H9 (cell line): ENCODE results near the gene ARL2BP. TPM values are rescaled to one million over a fixed set of nuclear protein-coding genes. Genes with fewer than 3 reads are reported as not detected.

Experiments
- DNase-seq: peaks from one replicate; pipeline ENCODE4 v3.0.0-alpha.2; 2017
- H2AFZ ChIP-seq: one replicate; pipeline ENCODE4 v1.6.1; 2013; ENCODE audit warnings: mild to moderate bottlenecking, low read length, control low read depth, moderate library complexity
- H2AK5ac ChIP-seq: 2 replicates; pipeline ENCODE4 v1.6.1; 2013; ENCODE audit warnings: low read length, control low read depth, mixed read lengths; ENCODE audit not compliant: insufficient read length
- H2BK120ac ChIP-seq: one replicate; pipeline ENCODE4 v1.6.1; 2013; ENCODE audit warnings: low read depth, mild to moderate bottlenecking, low read length, control low read depth, inconsistent platforms; ENCODE audit not compliant: poor library complexity, severe bottlenecking
- H2BK12ac ChIP-seq: 2 replicates; pipeline ENCODE4 v1.6.1; 2013; ENCODE audit warnings: low read length, control low read depth, mixed read lengths, low read depth; ENCODE audit not compliant: insufficient read length
- H2BK15ac ChIP-seq: 2 replicates; pipeline ENCODE4 v1.6.1; 2013; ENCODE audit warnings: low read depth, low read length, control low read depth
- H2BK20ac ChIP-seq: one replicate; pipeline ENCODE4 v1.6.1; 2013; ENCODE audit warnings: low read depth, mild to moderate bottlenecking, low read length, control low read depth, inconsistent platforms; ENCODE audit not compliant: poor library complexity, severe bottlenecking
- H2BK5ac ChIP-seq: 2 replicates; pipeline ENCODE4 v1.6.1; 2013; ENCODE audit warnings: low read length, control low read depth, mixed read lengths; ENCODE audit not compliant: insufficient read length
- H3K14ac ChIP-seq: 2 replicates; pipeline ENCODE4 v1.6.1; 2013; ENCODE audit warnings: low read length, control low read depth; ENCODE audit not compliant: insufficient read depth
- H3K18ac ChIP-seq: 2 replicates; pipeline ENCODE4 v1.6.1; 2013; ENCODE audit warnings: low read depth, mild to moderate bottlenecking, mixed read lengths, low read length, control low read depth; ENCODE audit not compliant: insufficient read length
- H3K23ac ChIP-seq: 2 replicates; pipeline ENCODE4 v1.6.1; 2013; ENCODE audit warnings: low read length, control low read depth, mixed read lengths, low read depth; ENCODE audit not compliant: insufficient read length
- H3K23me2 ChIP-seq: 2 replicates; pipeline ENCODE4 v1.6.1; 2013; ENCODE audit warnings: low read depth, mild to moderate bottlenecking, mixed read lengths, low read length, control low read depth; ENCODE audit not compliant: insufficient read length, poor library complexity, severe bottlenecking
- H3K27ac ChIP-seq: 2 replicates; pipeline ENCODE4 v1.5.1; 2013; ENCODE audit warnings: low read length, control low read depth, mixed read lengths, low read depth; ENCODE audit not compliant: insufficient read length
- H3K27me3 ChIP-seq: 2 replicates; pipeline ENCODE4 v1.6.1; 2013; ENCODE audit warnings: low read length, control low read depth, inconsistent platforms; ENCODE audit not compliant: insufficient read depth
- H3K4ac ChIP-seq: 2 replicates; pipeline ENCODE4 v1.6.1; 2013; ENCODE audit warnings: low read depth, mild to moderate bottlenecking, control low read depth, inconsistent platforms, low read length, moderate library complexity
- H3K4me1 ChIP-seq: 2 replicates; pipeline ENCODE4 v1.6.1; 2013; ENCODE audit warnings: low read length, control low read depth, inconsistent platforms; ENCODE audit not compliant: insufficient read depth
- H3K4me2 ChIP-seq: 2 replicates; pipeline ENCODE4 v1.6.1; 2013; ENCODE audit warnings: low read length, control low read depth, mixed read lengths; ENCODE audit not compliant: insufficient read length, insufficient read depth
- H3K56ac ChIP-seq: 2 replicates; pipeline ENCODE4 v1.6.1; 2013; ENCODE audit warnings: low read depth, mild to moderate bottlenecking, mixed read lengths, low read length, control low read depth; ENCODE audit not compliant: insufficient read length
- H3K79me1 ChIP-seq: 2 replicates; pipeline ENCODE4 v1.6.1; 2013; ENCODE audit warnings: low read depth, mild to moderate bottlenecking, moderate library complexity, low read length, control low read depth, inconsistent platforms; ENCODE audit not compliant: insufficient read depth, poor library complexity, severe bottlenecking
- H3K79me2 ChIP-seq: 2 replicates; pipeline ENCODE4 v1.6.1; 2013; ENCODE audit warnings: low read length, control low read depth, inconsistent platforms; ENCODE audit not compliant: insufficient read depth
- H3K9ac ChIP-seq: 2 replicates; pipeline ENCODE4 v1.6.1; 2013; ENCODE audit warnings: low read length, control low read depth, mixed read lengths; ENCODE audit not compliant: insufficient read length; ENCODE audit errors: extremely low read depth
- H3K9me3 ChIP-seq: one replicate; pipeline ENCODE4 v1.6.1; 2013; ENCODE audit warnings: low read depth, low read length, inconsistent platforms; ENCODE audit not compliant: control insufficient read depth
- H3T11ph ChIP-seq: one replicate; pipeline ENCODE4 v1.6.1; 2013; ENCODE audit warnings: mild to moderate bottlenecking, low read length, control low read depth, inconsistent platforms
- H4K20me1 ChIP-seq: one replicate; pipeline ENCODE4 v1.6.1; 2013; ENCODE audit not compliant: control insufficient read depth, insufficient read length, insufficient read depth
- H4K5ac ChIP-seq: 2 replicates; pipeline ENCODE4 v1.6.1; 2013; ENCODE audit warnings: low read depth, mild to moderate bottlenecking, mixed read lengths, low read length, control low read depth; ENCODE audit not compliant: insufficient read length
- H4K8ac ChIP-seq: replicated peaks from 2 replicates; pipeline ENCODE4 v1.6.1; 2013; ENCODE audit warnings: low read length, control low read depth, mixed read lengths, low read depth; ENCODE audit not compliant: insufficient read length
- H4K91ac ChIP-seq: 2 replicates; pipeline ENCODE4 v1.6.1; 2013; ENCODE audit warnings: low read depth, mild to moderate bottlenecking, moderate library complexity, mixed read lengths, low read length, control low read depth; ENCODE audit not compliant: insufficient read length
- H3K27ac Mint-ChIP-seq, 3 experiments: 2 replicates in 2 of 3; 3 replicates in 1 of 3; pipeline ENCODE4 v1.8.0; 2020 to 2021; ENCODE audit warnings: mixed read lengths in 3 of 3, mild to moderate bottlenecking in 1 of 3, moderate library complexity in 1 of 3
- H3K27me3 Mint-ChIP-seq: 2 replicates; pipeline ENCODE4 v1.8.0; 2021; ENCODE audit warnings: low read depth, mild to moderate bottlenecking, moderate library complexity, mixed read lengths
- H3K36me3 Mint-ChIP-seq, 3 experiments: 2 replicates in 2 of 3; 3 replicates in 1 of 3; pipeline ENCODE4 v1.8.0; 2020 to 2021; ENCODE audit warnings: low read depth in 3 of 3, mixed read lengths in 3 of 3; ENCODE audit not compliant: insufficient read depth in 1 of 3
- H3K4me1 Mint-ChIP-seq, 2 experiments: 2 replicates each; pipeline ENCODE4 v1.8.0; 2020; ENCODE audit warnings: mixed read lengths in 2 of 2
- H3K4me3 Mint-ChIP-seq, 2 experiments: 2 replicates in 1 of 2; 3 replicates in 1 of 2; pipeline ENCODE4 v1.8.0; 2020 to 2021; ENCODE audit warnings: mild to moderate bottlenecking in 2 of 2, mixed read lengths in 2 of 2, moderate library complexity in 1 of 2
- H3K9me3 Mint-ChIP-seq, 2 experiments: 2 replicates in 1 of 2; 3 replicates in 1 of 2; pipeline ENCODE4 v1.8.0; 2020; ENCODE audit warnings: mild to moderate bottlenecking in 2 of 2, mixed read lengths in 2 of 2, moderate library complexity in 1 of 2
- CTCF ChIP-seq: fragments of 200-600 bp; sonication (generic); conservative IDR thresholded peaks from 3 replicates; pipeline ENCODE4 v1.8.0; 2021; ENCODE audit warnings: antibody characterized with exemption, mild to moderate bottlenecking
- WGBS: extraction: QIAGEN DNeasy Blood & Tissue Kit; methylation state at CpG from one replicate; pipeline ENCODE4 v1.1.7; 2013; ENCODE audit warnings: missing lambda C conversion rate, low lambda C conversion rate, mixed read lengths; ENCODE audit not compliant: insufficient read length; ENCODE audit errors: extremely low coverage; 5-methylcytosine and 5-hydroxymethylcytosine counted together
- total RNA-seq: library from RNA; stranded (reverse); gene quantifications from 2 replicates; pipeline ENCODE4 v1.2.1, GENCODE V29; 2021

Gene ARL2BP
- total RNA-seq, 1 experiment from 2014 or later: 18.0 TPM

GRCh38 chr16:57229079-57229478 lies 16.0 kb upstream of the ARL2BP start:
- Histone ChIP-seq H3K18ac (no peak overlapping the region), H4K5ac (no peak overlapping the region), H3K23ac (no peak overlapping the region), H3K9me3 (no peaks in the 10 kb centered on the region), H4K8ac (no peak overlapping the region), H3K4ac (no peak overlapping the region), H4K91ac (no peak overlapping the region), H3K23me2 (no peaks in the 10 kb centered on the region), H4K20me1 (no peaks in the 10 kb centered on the region), H3K79me1 (no peaks in the 10 kb centered on the region), H2BK5ac (no peak overlapping the region), H3K14ac (no peak overlapping the region), H3K27me3 (no peaks in the 10 kb centered on the region; the same call in 1 of the 2 replicates), H2AK5ac (no peak overlapping the region), H3K4me1 (no peaks in the 10 kb centered on the region), H3K79me2 (no peaks in the 10 kb centered on the region), H2BK120ac (no peak overlapping the region), H2BK15ac (no peak overlapping the region), H3K56ac (no peak overlapping the region), H3K9ac (no peak overlapping the region), H2BK12ac (no peak overlapping the region), H3T11ph (no peak overlapping the region), H2AFZ (no peak overlapping the region), H3K4me2 (no peak overlapping the region), H3K27ac (no peak overlapping the region), H2BK20ac (no peak overlapping the region)
- Mint-ChIP-seq H3K27ac (no peak overlapping the region), H3K27me3 (no peaks in the 10 kb centered on the region), H3K36me3 (peaks cover 16 to 74% (median 46%) of the 10 kb centered on the region in 3 experiments), H3K4me3 (no peak overlapping the region), H3K4me1 (no peaks in the 10 kb centered on the region), H3K9me3 (no peaks in the 10 kb centered on the region)
- DNase-seq: no peak
- no CpG with 5 or more reads among the region's 1 CpG for WGBS
- TF ChIP-seq CTCF: no peak
